Spinal cord (tissue), 10 donors: ENCODE data around the gene SENP3. TPM values are rescaled to one million over a fixed set of nuclear protein-coding genes. Genes with fewer than 3 reads are reported as not detected.

ENCODE experiments used
- DNase-seq, 6 donors: peaks; one replicate each; pipeline versions ENCODE4 v3.0.0 to v3.0.0-alpha.2; 2013 to 2015; ENCODE audit warnings: low spot score in 6 of 6, low read depth in 4 of 6
- H3K27ac ChIP-seq: one replicate; pipeline ENCODE4 v1.5.1; 2013; ENCODE audit warnings: low read depth, low read length, control low read depth
- H3K27me3 ChIP-seq: one replicate; pipeline ENCODE4 v1.6.1; 2013; ENCODE audit warnings: low read length; ENCODE audit not compliant: control insufficient read depth, insufficient read depth
- H3K36me3 ChIP-seq: one replicate; pipeline ENCODE4 v1.6.1; 2013; ENCODE audit warnings: low read length; ENCODE audit not compliant: control insufficient read depth, insufficient read depth
- H3K4me1 ChIP-seq: one replicate; pipeline ENCODE4 v1.6.1; 2013; ENCODE audit warnings: low read length; ENCODE audit not compliant: control insufficient read depth, insufficient read depth
- H3K4me3 ChIP-seq: one replicate; pipeline ENCODE4 v1.5.1; 2013; ENCODE audit warnings: low read depth, low read length, control low read depth
- H3K9me3 ChIP-seq: one replicate; pipeline ENCODE4 v1.6.1; 2013; ENCODE audit warnings: low read length; ENCODE audit not compliant: control insufficient read depth, insufficient read depth
- WGBS: methylation state at CpG from one replicate; pipeline ENCODE4 v1.1.5; 2013; ENCODE audit warnings: missing lambda C conversion rate; ENCODE audit not compliant: insufficient coverage; 5-methylcytosine and 5-hydroxymethylcytosine counted together
- polyA plus RNA-seq, 2 donors: library from polyadenylated mRNA; unstranded; fragments of 120-200 nt; gene quantifications; one replicate each; pipeline ENCODE4 v1.2.1, GENCODE V29; 2013; ENCODE audit not compliant: insufficient read length in 2 of 2
- total RNA-seq, 2 donors: library from RNA; depleted of rRNA in 1 of 2; stranded (reverse); fragments of 120-200 nt in 1 of 2; fragments of >200 nt in 1 of 2; gene quantifications; one replicate each; pipeline versions ENCODE4 v1.2.3 to v1.2.4, GENCODE V29; 2013 to 2014
- donor health status: healthy.

SENP3 gene
- total and polyA plus RNA-seq, 4 donors, result 50.1 to 71.5 (median 64.2) TPM

DNA sequence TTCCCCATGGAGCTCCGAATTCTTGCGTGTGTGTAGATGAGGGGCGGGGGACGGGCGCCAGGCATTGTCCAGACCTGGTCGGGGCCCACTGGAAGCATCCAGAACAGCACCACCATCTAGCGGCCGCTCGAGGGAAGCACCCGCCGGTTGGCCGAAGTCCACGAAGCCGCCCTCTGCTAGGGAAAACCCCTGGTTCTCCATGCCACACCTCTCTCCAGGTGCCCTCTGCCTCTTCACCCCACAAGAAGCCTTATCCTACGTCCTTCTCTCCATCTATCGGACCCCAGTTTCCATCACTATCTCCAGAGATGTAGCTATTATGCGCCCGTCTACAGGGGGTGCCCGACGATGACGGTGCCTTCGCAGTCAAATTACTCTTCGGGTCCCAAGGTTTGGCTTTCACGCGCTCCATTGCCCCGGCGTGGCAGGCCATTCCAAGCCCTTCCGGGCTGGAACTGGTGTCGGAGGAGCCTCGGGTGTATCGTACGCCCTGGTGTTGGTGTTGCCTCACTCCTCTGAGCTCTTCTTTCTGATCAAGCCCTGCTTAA is 617 bp upstream of the SENP3 start:
- under 1% methylated on average over 32 of the region's 32 CpGs for WGBS
- H3K4me1 ChIP-seq, result peaks cover 65% of the 10 kb centered on the region

GRCh38 chr17:7562208-7562605 is 488 bp downstream of the SENP3 start:
- DNase-seq, result no peak
- WGBS, result under 1% methylated on average over 27 of the region's 28 CpGs
- Histone ChIP-seq H3K27ac (peak overlapping the region; percentile 69), H3K36me3 (peaks cover 48% of the 10 kb centered on the region), H3K4me3 (peak overlapping the region; percentile 85), H3K27me3 (no peaks in the 10 kb centered on the region), H3K4me1 (peaks cover 61% of the 10 kb centered on the region), H3K9me3 (no peaks in the 10 kb centered on the region)

More for the DNA sequence above, 617 bp upstream of the SENP3 start:
- Histone ChIP-seq H3K4me3 (peak overlapping the region; percentile 85), H3K27ac (peak overlapping the region; percentile 96), H3K36me3 (peaks cover 44% of the 10 kb centered on the region), H3K9me3 (no peaks in the 10 kb centered on the region), H3K27me3 (no peaks in the 10 kb centered on the region)
- peak in 5 of 6 donors; percentile 69 to 96 (median 76) for DNase-seq

DNA sequence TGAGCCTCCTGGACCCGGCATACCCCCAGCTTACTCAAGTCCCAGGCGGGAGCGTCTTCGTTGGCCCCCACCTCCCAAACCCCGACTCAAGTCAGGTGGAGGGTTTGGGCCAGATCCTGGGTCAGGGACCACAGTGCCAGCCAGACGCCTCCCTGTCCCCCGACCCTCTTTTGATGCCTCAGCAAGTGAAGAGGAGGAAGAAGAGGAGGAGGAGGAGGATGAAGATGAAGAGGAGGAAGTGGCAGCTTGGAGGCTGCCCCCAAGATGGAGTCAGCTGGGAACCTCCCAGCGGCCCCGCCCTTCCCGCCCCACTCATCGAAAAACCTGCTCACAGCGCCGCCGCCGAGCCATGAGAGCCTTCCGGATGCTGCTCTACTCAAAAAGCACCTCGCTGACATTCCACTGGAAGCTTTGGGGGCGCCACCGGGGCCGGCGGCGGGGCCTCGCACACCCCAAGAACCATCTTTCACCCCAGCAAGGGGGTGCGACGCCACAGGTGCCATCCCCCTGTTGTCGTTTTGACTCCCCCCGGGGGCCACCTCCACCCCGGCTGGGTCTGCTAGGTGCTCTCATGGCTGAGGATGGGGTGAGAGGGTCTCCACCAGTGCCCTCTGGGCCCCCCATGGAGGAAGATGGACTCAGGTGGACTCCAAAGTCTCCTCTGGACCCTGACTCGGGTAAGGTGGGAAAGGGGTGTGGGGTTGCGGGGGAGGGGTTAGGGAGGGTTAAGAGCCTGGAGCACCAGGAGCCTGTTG is 1.6 kb downstream of the SENP3 start:
- Histone ChIP-seq H3K9me3 (no peaks in the 10 kb centered on the region), H3K36me3 (peaks cover 50% of the 10 kb centered on the region), H3K27me3 (no peaks in the 10 kb centered on the region), H3K27ac (no peak overlapping the region), H3K4me3 (no peak overlapping the region), H3K4me1 (peaks cover 50% of the 10 kb centered on the region)
- WGBS, result 89% methylated on average over 22 of the region's 30 CpGs
- no peak for DNase-seq

- Histone ChIP-seq H3K9me3 (no peaks in the 10 kb centered on the region), H3K27ac (no peak overlapping the region), H3K27me3 (no peaks in the 10 kb centered on the region), H3K4me1 (peaks cover 18% of the 10 kb centered on the region), H3K4me3 (no peak overlapping the region), H3K36me3 (peaks cover 59% of the 10 kb centered on the region)
- WGBS, result no CpG with 5 or more reads among the region's 5 CpGs
- DNase-seq, result no peak
These were observed 7.9 kb downstream of the SENP3 start for GRCh38 chr17:7569571-7569970.

- no peak for DNase-seq
- no peaks in the 10 kb centered on the region for H3K27me3 ChIP-seq
- WGBS, result 96% methylated on average over 5 of the region's 10 CpGs
- H3K27ac ChIP-seq, result no peak overlapping the region
- no peaks in the 10 kb centered on the region for H3K9me3 ChIP-seq
- no peak overlapping the region for H3K4me3 ChIP-seq
- H3K4me1 ChIP-seq, result peaks cover 20% of the 10 kb centered on the region
- H3K36me3 ChIP-seq, result peaks cover 58% of the 10 kb centered on the region
These were observed 8.6 kb downstream of the SENP3 start for GRCh38 chr17:7570351-7570750.

DNA sequence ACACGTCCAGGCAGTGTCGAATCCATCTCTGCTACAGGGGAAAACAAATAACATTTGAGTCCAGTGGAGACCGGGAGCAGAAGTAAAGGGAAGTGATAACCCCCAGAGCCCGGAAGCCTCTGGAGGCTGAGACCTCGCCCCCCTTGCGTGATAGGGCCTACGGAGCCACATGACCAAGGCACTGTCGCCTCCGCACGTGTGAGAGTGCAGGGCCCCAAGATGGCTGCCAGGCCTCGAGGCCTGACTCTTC is 10.5 kb downstream of the SENP3 start:
- Histone ChIP-seq H3K9me3 (no peaks in the 10 kb centered on the region), H3K4me1 (peaks cover 24% of the 10 kb centered on the region), H3K27me3 (no peaks in the 10 kb centered on the region), H3K27ac (peak overlapping the region; percentile 92), H3K36me3 (peaks cover 58% of the 10 kb centered on the region), H3K4me3 (peak overlapping the region; percentile 57)
- DNase-seq, result no peak
- WGBS, result 0% methylated on average over 11 of the region's 11 CpGs

DNA sequence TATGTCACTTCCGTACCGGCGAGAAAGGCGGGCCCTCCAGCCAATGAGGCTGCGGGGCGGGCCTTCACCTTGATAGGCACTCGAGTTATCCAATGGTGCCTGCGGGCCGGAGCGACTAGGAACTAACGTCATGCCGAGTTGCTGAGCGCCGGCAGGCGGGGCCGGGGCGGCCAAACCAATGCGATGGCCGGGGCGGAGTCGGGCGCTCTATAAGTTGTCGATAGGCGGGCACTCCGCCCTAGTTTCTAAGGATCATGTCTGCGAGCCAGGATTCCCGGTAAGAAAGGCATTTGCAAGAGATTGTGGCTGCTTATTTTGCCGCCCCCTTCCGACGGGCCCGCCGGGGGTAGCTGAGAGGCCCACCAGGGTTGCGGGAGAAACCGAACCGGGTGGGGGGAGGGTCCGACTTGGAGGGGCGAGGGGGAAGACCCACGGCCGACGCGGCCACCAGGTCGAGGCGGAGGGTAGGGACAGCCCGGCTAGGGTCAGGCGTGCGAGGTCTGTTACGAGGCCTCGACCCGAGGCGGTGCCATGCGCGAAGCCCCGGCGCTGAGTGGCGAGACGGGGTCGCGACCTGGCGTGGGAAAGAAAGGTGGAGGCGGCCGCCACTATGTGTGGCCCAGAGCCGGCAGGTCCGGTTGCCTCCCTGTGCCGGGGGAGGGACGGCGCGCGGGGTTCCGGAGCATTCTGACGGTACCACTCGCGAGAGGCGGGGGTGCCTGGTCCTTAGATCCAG is 11.0 kb downstream of the SENP3 start:
- Histone ChIP-seq H3K36me3 (peaks cover 60% of the 10 kb centered on the region), H3K27ac (peak overlapping the region; percentile 97), H3K4me3 (peak overlapping the region; percentile 100), H3K4me1 (peaks cover 24% of the 10 kb centered on the region), H3K27me3 (no peaks in the 10 kb centered on the region), H3K9me3 (no peaks in the 10 kb centered on the region)
- DNase-seq, result peak; percentile 93 to 100 (median 98)
- WGBS, result under 1% methylated on average over 73 of the region's 73 CpGs

DNA sequence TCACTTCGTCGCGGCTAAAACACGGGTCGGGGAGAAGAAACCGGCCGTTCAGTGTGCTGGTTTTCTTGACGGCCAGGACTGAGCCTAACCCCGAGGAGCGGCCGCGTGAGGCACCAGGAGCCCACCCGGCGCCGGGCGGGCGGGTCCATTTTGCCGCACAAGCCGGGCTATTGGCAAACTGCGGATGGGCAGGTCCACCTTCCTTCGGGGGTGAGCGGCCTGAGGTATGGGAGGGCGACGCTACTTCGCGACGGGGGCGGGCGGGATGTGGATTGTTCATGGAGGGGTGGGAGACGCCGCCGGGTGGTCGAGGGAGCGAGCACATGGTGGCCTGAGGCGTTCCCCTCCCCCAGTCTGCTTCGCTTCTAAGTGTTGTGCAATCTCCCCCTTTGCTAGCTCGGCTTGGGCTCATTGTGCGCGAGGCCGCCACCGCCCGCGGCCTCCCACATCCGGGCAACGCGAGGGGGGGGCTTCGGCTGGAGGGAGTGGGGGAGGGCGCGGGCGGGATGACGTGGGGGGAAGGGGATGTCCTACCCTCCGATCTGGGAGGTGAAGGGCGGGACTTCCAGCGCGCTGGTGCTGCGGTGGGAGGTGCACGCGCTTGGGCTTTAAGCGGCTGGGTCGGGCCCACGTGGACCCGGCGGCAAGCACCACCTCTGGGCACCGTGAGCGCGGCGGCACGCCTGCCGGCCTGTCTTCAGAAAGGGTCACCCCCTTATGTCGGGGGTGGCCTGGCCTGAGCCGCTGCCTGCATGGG is 11.8 kb downstream of the SENP3 start:
- H3K27me3 ChIP-seq, result no peaks in the 10 kb centered on the region
- H3K9me3 ChIP-seq, result no peaks in the 10 kb centered on the region
- H3K36me3 ChIP-seq, result peaks cover 63% of the 10 kb centered on the region
- peak in 5 of 6 donors; percentile 64 to 97 (median 89) for DNase-seq
- peak overlapping the region; percentile 97 for H3K27ac ChIP-seq
- peak overlapping the region; percentile 100 for H3K4me3 ChIP-seq
- H3K4me1 ChIP-seq, result peaks cover 24% of the 10 kb centered on the region
- under 1% methylated on average over 63 of the region's 71 CpGs for WGBS

DNA sequence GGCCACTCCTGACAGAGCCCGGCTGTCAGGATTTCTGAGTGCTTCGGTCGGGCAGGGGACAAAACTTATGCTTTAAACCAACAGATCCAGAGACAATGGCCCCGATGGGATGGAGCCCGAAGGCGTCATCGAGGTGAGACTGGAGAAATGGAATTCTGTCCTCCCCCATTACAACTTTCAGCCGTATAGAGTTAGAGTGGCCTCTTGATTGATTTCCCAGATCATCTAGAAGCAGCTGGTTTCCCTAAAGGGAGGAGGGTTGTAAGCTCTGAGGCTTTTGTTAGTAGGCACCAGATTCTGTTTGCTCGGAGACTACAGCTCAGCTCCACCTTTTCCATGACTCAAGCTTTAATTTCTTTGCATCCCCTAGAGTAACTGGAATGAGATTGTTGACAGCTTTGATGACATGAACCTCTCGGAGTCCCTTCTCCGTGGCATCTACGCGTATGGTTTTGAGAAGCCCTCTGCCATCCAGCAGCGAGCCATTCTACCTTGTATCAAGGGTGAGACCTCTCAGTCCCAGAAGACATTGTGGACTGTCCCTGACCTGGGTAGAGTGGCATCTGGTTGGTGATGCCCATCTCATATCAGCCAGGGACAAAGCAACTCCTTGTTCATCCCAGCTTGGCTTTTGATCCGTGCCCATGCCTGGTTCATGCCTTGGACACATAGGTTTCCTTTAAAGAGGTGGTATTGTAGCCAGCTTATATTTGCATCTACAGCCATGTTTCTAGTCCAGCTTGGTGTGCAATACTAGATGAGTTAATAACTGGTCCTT is 12.6 kb downstream of the SENP3 start:
- H3K9me3 ChIP-seq, result no peaks in the 10 kb centered on the region
- no peak for DNase-seq
- 33% methylated on average over 8 of the region's 15 CpGs for WGBS
- peaks cover 28% of the 10 kb centered on the region for H3K4me1 ChIP-seq
- H3K36me3 ChIP-seq, result peaks cover 70% of the 10 kb centered on the region
- no peaks in the 10 kb centered on the region for H3K27me3 ChIP-seq
- H3K4me3 ChIP-seq, result peak overlapping the region; percentile 100
- peak overlapping the region; percentile 97 for H3K27ac ChIP-seq
